Activated T-helper 1 cell treated with anti-CD3 and anti-CD28 coated beads, Interleukin-12 subunit alpha, Interleukin-12 subunit beta, Interleukin-2, Interleukin-4 antibody, amounts not matched to agents 30 ng/mL and 10 ng/mL and 1 ng/mL, durations not matched to agents 14 hours and 24 hours and 36 hours (primary cell): ENCODE data around the gene NCAPH2. TPM values are rescaled to one million over a fixed set of nuclear protein-coding genes. Genes with fewer than 3 reads are reported as not detected.
A peak's percentile ranks its signal among the peaks of the same experiment; 100 is the strongest.

Experiments
- DNase-seq: peaks from one replicate; pipeline ENCODE4 v3.0.0; 2021; ENCODE audit warnings: low spot score
- H3K27ac Mint-ChIP-seq: one replicate; pipeline ENCODE4 v1.8.0; 2021; ENCODE audit warnings: mild to moderate bottlenecking, mixed read lengths
- H3K27me3 Mint-ChIP-seq: one replicate; pipeline ENCODE4 v1.8.0; 2022; ENCODE audit warnings: mild to moderate bottlenecking, moderate library complexity, mixed read lengths; ENCODE audit not compliant: insufficient read depth
- H3K36me3 Mint-ChIP-seq: one replicate; pipeline ENCODE4 v1.8.0; 2021; ENCODE audit warnings: low read depth, mixed read lengths
- H3K4me1 Mint-ChIP-seq: one replicate; pipeline ENCODE4 v1.8.0; 2021; ENCODE audit warnings: low read depth, mixed read lengths
- H3K4me3 Mint-ChIP-seq: one replicate; pipeline ENCODE4 v1.8.0; 2021; ENCODE audit warnings: mild to moderate bottlenecking, moderate library complexity, mixed read lengths
- H3K9me3 Mint-ChIP-seq: one replicate; pipeline ENCODE4 v1.8.0; 2021; ENCODE audit warnings: mixed read lengths
- intact Hi-C: fragments of 100-400 bp; cut with micrococcal nuclease; formaldehyde crosslinking; loops from one replicate; pipeline ENCODE4 v1.15.1; 2024
- total RNA-seq: library from RNA; stranded (reverse); gene quantifications from 2 replicates; pipeline ENCODE4 v1.2.3, GENCODE V29; 2022

NCAPH2 gene
- total RNA-seq, 1 donor from 2014 or later: 133 TPM

GRCh38 chr22:50520826-50521453 lies 12.9 kb downstream of the NCAPH2 start:
- peaks cover 19% of the 10 kb centered on the region for H3K36me3 Mint-ChIP-seq

GRCh38 chr22:50521710-50522109 lies 13.7 kb downstream of the NCAPH2 start:
- no peaks in the 10 kb centered on the region for H3K9me3 Mint-ChIP-seq
- H3K4me1 Mint-ChIP-seq: peaks cover 13% of the 10 kb centered on the region
- peaks cover 18% of the 10 kb centered on the region for H3K36me3 Mint-ChIP-seq
- intact Hi-C loops: no loop called here
- no peaks in the 10 kb centered on the region for H3K27me3 Mint-ChIP-seq
- no peak for DNase-seq
- H3K27ac Mint-ChIP-seq: no peak overlapping the region
- no peak overlapping the region for H3K4me3 Mint-ChIP-seq

More at GRCh38 chr22:50520826-50521453, 12.9 kb downstream of the NCAPH2 start:
- no peak for DNase-seq
- Mint-ChIP-seq H3K27ac (no peak overlapping the region), H3K4me1 (peaks cover 13% of the 10 kb centered on the region), H3K9me3 (no peaks in the 10 kb centered on the region), H3K4me3 (no peak overlapping the region), H3K27me3 (no peaks in the 10 kb centered on the region)
- intact Hi-C loops: no loop called here

- Mint-ChIP-seq H3K9me3 (no peaks in the 10 kb centered on the region), H3K27ac (no peak overlapping the region), H3K4me3 (peak overlapping the region; percentile 39), H3K36me3 (peaks cover 15% of the 10 kb centered on the region), H3K27me3 (no peaks in the 10 kb centered on the region), H3K4me1 (peaks cover 18% of the 10 kb centered on the region)
- intact Hi-C loops: no loop called here
- DNase-seq: no peak
These were observed 14.3 kb downstream of the NCAPH2 start for GRCh38 chr22:50522208-50522805.

GRCh38 chr22:50522806-50523438 lies 14.9 kb downstream of the NCAPH2 start:
- Mint-ChIP-seq H3K36me3 (peaks cover 15% of the 10 kb centered on the region), H3K4me1 (peaks cover 24% of the 10 kb centered on the region), H3K4me3 (peak overlapping the region; percentile 45), H3K9me3 (no peaks in the 10 kb centered on the region), H3K27me3 (no peaks in the 10 kb centered on the region), H3K27ac (no peak overlapping the region)
- intact Hi-C loops: no loop called here
- no peak for DNase-seq

- H3K27me3 Mint-ChIP-seq: no peaks in the 10 kb centered on the region
- H3K4me3 Mint-ChIP-seq: peak overlapping the region; percentile 45
- H3K9me3 Mint-ChIP-seq: no peaks in the 10 kb centered on the region
- peaks cover 15% of the 10 kb centered on the region for H3K36me3 Mint-ChIP-seq
- H3K27ac Mint-ChIP-seq: no peak overlapping the region
- peaks cover 29% of the 10 kb centered on the region for H3K4me1 Mint-ChIP-seq
- no peak for DNase-seq
- intact Hi-C loops: no loop called here
These were observed 15.4 kb downstream of the NCAPH2 start for GRCh38 chr22:50523458-50523805.

GRCh38 chr22:50523806-50524675 lies 16.0 kb downstream of the NCAPH2 start:
- peaks cover 15% of the 10 kb centered on the region for H3K36me3 Mint-ChIP-seq
- H3K4me3 Mint-ChIP-seq: peak overlapping the region; percentile 94
- intact Hi-C loops: no loop called here
- no peak for DNase-seq
- no peaks in the 10 kb centered on the region for H3K9me3 Mint-ChIP-seq
- H3K27ac Mint-ChIP-seq: peak overlapping the region; percentile 88
- peaks cover 34% of the 10 kb centered on the region for H3K4me1 Mint-ChIP-seq
- H3K27me3 Mint-ChIP-seq: no peaks in the 10 kb centered on the region

GRCh38 chr22:50524676-50525103 lies 16.7 kb downstream of the NCAPH2 start:
- intact Hi-C loops: loop anchor here (1.0 kb wide), 4 partner anchors 16 to 97 kb away; partner anchors contain the start of genes CHKB, NCAPH2 and SBF1
- Mint-ChIP-seq H3K27ac (peak overlapping the region; percentile 88), H3K36me3 (peaks cover 11% of the 10 kb centered on the region), H3K9me3 (no peaks in the 10 kb centered on the region), H3K27me3 (no peaks in the 10 kb centered on the region), H3K4me1 (peaks cover 34% of the 10 kb centered on the region), H3K4me3 (peak overlapping the region; percentile 94)
- DNase-seq: no peak

- intact Hi-C loops: loop anchor here (1.0 kb wide), 4 partner anchors 17 to 96 kb away; partner anchors contain the start of genes CHKB, NCAPH2 and SBF1
- H3K4me1 Mint-ChIP-seq: peaks cover 34% of the 10 kb centered on the region
These were observed 17.3 kb downstream of the NCAPH2 start, which contains the start of gene SCO2 for GRCh38 chr22:50525104-50525857. TSS of gene SCO2 (minus strand) at chr22:50525598. CDS start at chr22:50524411, 1,187 bp downstream.

GRCh38 chr22:50525858-50526107 lies 17.8 kb downstream of the NCAPH2 start:
- no peak for DNase-seq
- H3K4me3 Mint-ChIP-seq: peak overlapping the region; percentile 94
- peaks cover 34% of the 10 kb centered on the region for H3K4me1 Mint-ChIP-seq
- peaks cover 11% of the 10 kb centered on the region for H3K36me3 Mint-ChIP-seq
- no peaks in the 10 kb centered on the region for H3K9me3 Mint-ChIP-seq
- H3K27me3 Mint-ChIP-seq: no peaks in the 10 kb centered on the region
- peak overlapping the region; percentile 72 for H3K27ac Mint-ChIP-seq
- intact Hi-C loops: loop anchor here (1.0 kb wide), 5 partner anchors 14 to 96 kb away; partner anchors contain the start of genes CHKB, NCAPH2 and SBF1

More at GRCh38 chr22:50525104-50525857, 17.3 kb downstream of the NCAPH2 start, which contains the start of gene SCO2:
- Mint-ChIP-seq H3K27ac (peak within 1 kb of the TSS; percentile 88), H3K27me3 (no peaks in the 10 kb centered on the region), H3K4me3 (peak within 1 kb of the TSS; percentile 94), H3K36me3 (peaks cover 11% of the 10 kb centered on the region), H3K9me3 (no peaks in the 10 kb centered on the region)
- peak; percentile 97 for DNase-seq

GRCh38 chr22:50526108-50526833 lies 18.2 kb downstream of the NCAPH2 start:
- Mint-ChIP-seq H3K9me3 (no peaks in the 10 kb centered on the region), H3K4me1 (peaks cover 34% of the 10 kb centered on the region), H3K36me3 (peaks cover 9% of the 10 kb centered on the region), H3K4me3 (peak overlapping the region; percentile 83), H3K27ac (peak overlapping the region; percentile 86), H3K27me3 (no peaks in the 10 kb centered on the region)
- peak; percentile 85 for DNase-seq
- intact Hi-C loops: loop anchor here (1.0 kb wide), 1 partner anchor 13 kb away; no protein-coding TSS in a partner anchor

- H3K36me3 Mint-ChIP-seq: peaks cover 9% of the 10 kb centered on the region
- H3K27me3 Mint-ChIP-seq: no peaks in the 10 kb centered on the region
- DNase-seq: no peak
- peak overlapping the region; percentile 86 for H3K27ac Mint-ChIP-seq
- intact Hi-C loops: loop anchor here (1.0 kb wide), 1 partner anchor 12 kb away; no protein-coding TSS in a partner anchor
- peaks cover 34% of the 10 kb centered on the region for H3K4me1 Mint-ChIP-seq
- H3K4me3 Mint-ChIP-seq: peak overlapping the region; percentile 83
- no peaks in the 10 kb centered on the region for H3K9me3 Mint-ChIP-seq
These were observed 19.1 kb downstream of the NCAPH2 start for GRCh38 chr22:50526834-50527801.
